H9 (cell line): ENCODE measurements around the gene FBXO10. TPM values are rescaled to one million over a fixed set of nuclear protein-coding genes. Genes with fewer than 3 reads are reported as not detected.

Source experiments
- DNase-seq: peaks from one replicate; pipeline ENCODE4 v3.0.0-alpha.2; 2017
- H2AFZ ChIP-seq: one replicate; pipeline ENCODE4 v1.6.1; 2013; ENCODE audit warnings: mild to moderate bottlenecking, low read length, control low read depth, moderate library complexity
- H2AK5ac ChIP-seq: 2 replicates; pipeline ENCODE4 v1.6.1; 2013; ENCODE audit warnings: low read length, control low read depth, mixed read lengths; ENCODE audit not compliant: insufficient read length
- H2BK120ac ChIP-seq: one replicate; pipeline ENCODE4 v1.6.1; 2013; ENCODE audit warnings: low read depth, mild to moderate bottlenecking, low read length, control low read depth, inconsistent platforms; ENCODE audit not compliant: poor library complexity, severe bottlenecking
- H2BK12ac ChIP-seq: 2 replicates; pipeline ENCODE4 v1.6.1; 2013; ENCODE audit warnings: low read length, control low read depth, mixed read lengths, low read depth; ENCODE audit not compliant: insufficient read length
- H2BK15ac ChIP-seq: 2 replicates; pipeline ENCODE4 v1.6.1; 2013; ENCODE audit warnings: low read depth, low read length, control low read depth
- H2BK20ac ChIP-seq: one replicate; pipeline ENCODE4 v1.6.1; 2013; ENCODE audit warnings: low read depth, mild to moderate bottlenecking, low read length, control low read depth, inconsistent platforms; ENCODE audit not compliant: poor library complexity, severe bottlenecking
- H2BK5ac ChIP-seq: 2 replicates; pipeline ENCODE4 v1.6.1; 2013; ENCODE audit warnings: low read length, control low read depth, mixed read lengths; ENCODE audit not compliant: insufficient read length
- H3K14ac ChIP-seq: 2 replicates; pipeline ENCODE4 v1.6.1; 2013; ENCODE audit warnings: low read length, control low read depth; ENCODE audit not compliant: insufficient read depth
- H3K18ac ChIP-seq: 2 replicates; pipeline ENCODE4 v1.6.1; 2013; ENCODE audit warnings: low read depth, mild to moderate bottlenecking, mixed read lengths, low read length, control low read depth; ENCODE audit not compliant: insufficient read length
- H3K23ac ChIP-seq: 2 replicates; pipeline ENCODE4 v1.6.1; 2013; ENCODE audit warnings: low read length, control low read depth, mixed read lengths, low read depth; ENCODE audit not compliant: insufficient read length
- H3K23me2 ChIP-seq: 2 replicates; pipeline ENCODE4 v1.6.1; 2013; ENCODE audit warnings: low read depth, mild to moderate bottlenecking, mixed read lengths, low read length, control low read depth; ENCODE audit not compliant: insufficient read length, poor library complexity, severe bottlenecking
- H3K27ac ChIP-seq: 2 replicates; pipeline ENCODE4 v1.5.1; 2013; ENCODE audit warnings: low read length, control low read depth, mixed read lengths, low read depth; ENCODE audit not compliant: insufficient read length
- H3K27me3 ChIP-seq: 2 replicates; pipeline ENCODE4 v1.6.1; 2013; ENCODE audit warnings: low read length, control low read depth, inconsistent platforms; ENCODE audit not compliant: insufficient read depth
- H3K4ac ChIP-seq: 2 replicates; pipeline ENCODE4 v1.6.1; 2013; ENCODE audit warnings: low read depth, mild to moderate bottlenecking, control low read depth, inconsistent platforms, low read length, moderate library complexity
- H3K4me1 ChIP-seq: 2 replicates; pipeline ENCODE4 v1.6.1; 2013; ENCODE audit warnings: low read length, control low read depth, inconsistent platforms; ENCODE audit not compliant: insufficient read depth
- H3K4me2 ChIP-seq: 2 replicates; pipeline ENCODE4 v1.6.1; 2013; ENCODE audit warnings: low read length, control low read depth, mixed read lengths; ENCODE audit not compliant: insufficient read length, insufficient read depth
- H3K56ac ChIP-seq: 2 replicates; pipeline ENCODE4 v1.6.1; 2013; ENCODE audit warnings: low read depth, mild to moderate bottlenecking, mixed read lengths, low read length, control low read depth; ENCODE audit not compliant: insufficient read length
- H3K79me1 ChIP-seq: 2 replicates; pipeline ENCODE4 v1.6.1; 2013; ENCODE audit warnings: low read depth, mild to moderate bottlenecking, moderate library complexity, low read length, control low read depth, inconsistent platforms; ENCODE audit not compliant: insufficient read depth, poor library complexity, severe bottlenecking
- H3K79me2 ChIP-seq: 2 replicates; pipeline ENCODE4 v1.6.1; 2013; ENCODE audit warnings: low read length, control low read depth, inconsistent platforms; ENCODE audit not compliant: insufficient read depth
- H3K9ac ChIP-seq: 2 replicates; pipeline ENCODE4 v1.6.1; 2013; ENCODE audit warnings: low read length, control low read depth, mixed read lengths; ENCODE audit not compliant: insufficient read length; ENCODE audit errors: extremely low read depth
- H3K9me3 ChIP-seq: one replicate; pipeline ENCODE4 v1.6.1; 2013; ENCODE audit warnings: low read depth, low read length, inconsistent platforms; ENCODE audit not compliant: control insufficient read depth
- H3T11ph ChIP-seq: one replicate; pipeline ENCODE4 v1.6.1; 2013; ENCODE audit warnings: mild to moderate bottlenecking, low read length, control low read depth, inconsistent platforms
- H4K20me1 ChIP-seq: one replicate; pipeline ENCODE4 v1.6.1; 2013; ENCODE audit not compliant: control insufficient read depth, insufficient read length, insufficient read depth
- H4K5ac ChIP-seq: 2 replicates; pipeline ENCODE4 v1.6.1; 2013; ENCODE audit warnings: low read depth, mild to moderate bottlenecking, mixed read lengths, low read length, control low read depth; ENCODE audit not compliant: insufficient read length
- H4K8ac ChIP-seq: replicated peaks from 2 replicates; pipeline ENCODE4 v1.6.1; 2013; ENCODE audit warnings: low read length, control low read depth, mixed read lengths, low read depth; ENCODE audit not compliant: insufficient read length
- H4K91ac ChIP-seq: 2 replicates; pipeline ENCODE4 v1.6.1; 2013; ENCODE audit warnings: low read depth, mild to moderate bottlenecking, moderate library complexity, mixed read lengths, low read length, control low read depth; ENCODE audit not compliant: insufficient read length
- H3K27ac Mint-ChIP-seq, 3 experiments: 2 replicates in 2 of 3; 3 replicates in 1 of 3; pipeline ENCODE4 v1.8.0; 2020 to 2021; ENCODE audit warnings: mixed read lengths in 3 of 3, mild to moderate bottlenecking in 1 of 3, moderate library complexity in 1 of 3
- H3K27me3 Mint-ChIP-seq: 2 replicates; pipeline ENCODE4 v1.8.0; 2021; ENCODE audit warnings: low read depth, mild to moderate bottlenecking, moderate library complexity, mixed read lengths
- H3K36me3 Mint-ChIP-seq, 3 experiments: 2 replicates in 2 of 3; 3 replicates in 1 of 3; pipeline ENCODE4 v1.8.0; 2020 to 2021; ENCODE audit warnings: low read depth in 3 of 3, mixed read lengths in 3 of 3; ENCODE audit not compliant: insufficient read depth in 1 of 3
- H3K4me1 Mint-ChIP-seq, 2 experiments: 2 replicates each; pipeline ENCODE4 v1.8.0; 2020; ENCODE audit warnings: mixed read lengths in 2 of 2
- H3K4me3 Mint-ChIP-seq, 2 experiments: 2 replicates in 1 of 2; 3 replicates in 1 of 2; pipeline ENCODE4 v1.8.0; 2020 to 2021; ENCODE audit warnings: mild to moderate bottlenecking in 2 of 2, mixed read lengths in 2 of 2, moderate library complexity in 1 of 2
- H3K9me3 Mint-ChIP-seq, 2 experiments: 2 replicates in 1 of 2; 3 replicates in 1 of 2; pipeline ENCODE4 v1.8.0; 2020; ENCODE audit warnings: mild to moderate bottlenecking in 2 of 2, mixed read lengths in 2 of 2, moderate library complexity in 1 of 2
- CTCF ChIP-seq: fragments of 200-600 bp; sonication (generic); conservative IDR thresholded peaks from 3 replicates; pipeline ENCODE4 v1.8.0; 2021; ENCODE audit warnings: antibody characterized with exemption, mild to moderate bottlenecking
- WGBS: extraction: QIAGEN DNeasy Blood & Tissue Kit; methylation state at CpG from one replicate; pipeline ENCODE4 v1.1.7; 2013; ENCODE audit warnings: missing lambda C conversion rate, low lambda C conversion rate, mixed read lengths; ENCODE audit not compliant: insufficient read length; ENCODE audit errors: extremely low coverage; 5-methylcytosine and 5-hydroxymethylcytosine counted together
- total RNA-seq: library from RNA; stranded (reverse); gene quantifications from 2 replicates; pipeline ENCODE4 v1.2.1, GENCODE V29; 2021

Gene FBXO10
- total RNA-seq, 1 experiment from 2014 or later = 16.8 TPM

GRCh38 chr9:37593883-37594448 lies 17.8 kb upstream of the FBXO10 start:
- H3K4me3 Mint-ChIP-seq = no peak overlapping the region
- peaks cover 3% of the 10 kb centered on the region for H3K23me2 ChIP-seq

More at GRCh38 chr9:37593883-37594448, 17.8 kb upstream of the FBXO10 start:
- Histone ChIP-seq H2BK15ac (no peak overlapping the region), H2BK5ac (no peak overlapping the region), H2BK12ac (no peak overlapping the region), H3K18ac (no peak overlapping the region), H2AFZ (no peak overlapping the region), H3K27me3 (0 out of 2 replicates have a peak, but pooled peaks cover 2% of the 10 kb centered on the region), H3K9me3 (no peaks in the 10 kb centered on the region), H3K79me1 (peaks cover 12% of the 10 kb centered on the region), H4K91ac (no peak overlapping the region), H3K23ac (no peak overlapping the region), H3K79me2 (peaks cover 18% of the 10 kb centered on the region), H3K4me2 (no peak overlapping the region), H4K20me1 (no peaks in the 10 kb centered on the region), H2BK20ac (no peak overlapping the region), H3K56ac (no peak overlapping the region), H3K4me1 (no peaks in the 10 kb centered on the region; the same call in 1 of the 2 replicates), H3K4ac (no peak overlapping the region), H2BK120ac (no peak overlapping the region), H2AK5ac (no peak overlapping the region), H3T11ph (no peak overlapping the region), H3K14ac (no peak overlapping the region), H3K9ac (no peak overlapping the region), H4K8ac (no peak overlapping the region), H3K27ac (no peak overlapping the region), H4K5ac (no peak overlapping the region)
- Mint-ChIP-seq H3K27me3 (peaks cover 51% of the 10 kb centered on the region), H3K9me3 (peaks cover 0 to 7% of the 10 kb centered on the region in 2 experiments; a peak in 1 of 5 replicates), H3K36me3 (peaks cover 0 to 16% (median 7%) of the 10 kb centered on the region in 3 experiments; a peak in 5 of 7 replicates), H3K4me1 (peaks cover 8 to 24% of the 10 kb centered on the region in 2 experiments), H3K27ac (no peak overlapping the region)
- TF ChIP-seq CTCF = no peak
- no CpG with 5 or more reads among the region's 6 CpGs for WGBS
- DNase-seq = no peak
